ENCODE results near the gene STX11. TPM values are rescaled to one million over a fixed set of nuclear protein-coding genes. Genes with fewer than 3 reads are reported as not detected.

The STX11 gene
- total RNA-seq, 4 donors from 2014 or later, result 9.3 to 15.4 (median 11.2) TPM

DNA sequence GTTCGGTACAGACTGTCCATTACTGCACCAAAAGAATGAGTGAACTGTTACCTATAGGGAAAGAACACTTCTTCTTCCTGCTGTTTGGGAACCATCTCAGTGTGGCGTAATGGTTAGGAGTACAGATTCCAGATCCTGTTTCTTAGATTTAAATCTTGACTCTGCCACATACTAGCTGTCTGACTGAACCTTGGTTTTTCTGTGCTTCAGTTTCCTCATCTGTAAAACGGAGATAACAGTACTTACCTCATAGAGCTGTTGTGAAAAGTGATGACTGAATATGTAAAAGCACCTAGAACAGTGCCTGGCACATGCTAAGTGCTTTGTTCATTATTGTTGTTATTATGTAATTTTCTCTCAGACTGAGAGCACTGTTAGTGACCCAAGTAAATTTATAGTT lies 39.8 kb downstream of the STX11 start:
- TF ChIP-seq CTCF (IDR thresholded peaks at IDR 0.05) (no peak), POLR2A (IDR thresholded peaks at IDR 0.05) (no peak)
- no peaks in the 10 kb centered on the region for H3K9me3 ChIP-seq
- H3K4me3 ChIP-seq, result no peak overlapping the region
- H3K36me3 ChIP-seq, result peaks cover 0 to 15% (median 4%) of the 10 kb centered on the region in 3 donors
- intact Hi-C loops (cut with DNase I), result no loop called here
- H3K27me3 ChIP-seq, result no peaks in the 10 kb centered on the region
- no peak for DNase-seq
- WGBS, 2 donors, result 78 to 85% methylated on average over 3 of the region's 3 CpGs
- H3K27ac ChIP-seq, result no peak overlapping the region
- H3K4me1 ChIP-seq, result peaks cover 0 to 16% (median 3%) of the 10 kb centered on the region in 3 donors

DNA sequence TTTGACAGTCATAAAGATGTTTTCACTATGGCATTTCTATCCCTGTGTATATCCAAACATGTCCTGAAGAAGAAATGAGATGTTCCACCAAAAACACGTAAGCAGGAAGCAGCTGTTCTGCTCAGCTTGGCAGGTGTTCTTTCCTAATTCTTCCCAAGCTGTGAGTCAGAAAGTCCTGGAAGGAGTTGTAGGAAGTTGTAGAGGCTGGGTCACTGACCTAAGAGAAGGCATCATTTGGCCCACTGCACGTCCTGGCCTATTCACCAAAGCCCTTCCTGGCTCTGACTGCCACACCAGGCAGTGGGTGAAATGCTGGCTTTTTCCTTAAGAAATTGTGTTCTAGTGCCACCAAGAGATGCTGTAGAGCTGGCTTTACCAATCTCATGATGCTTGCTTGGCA lies 40.3 kb downstream of the STX11 start:
- Histone ChIP-seq H3K4me3 (no peak overlapping the region), H3K27ac (no peak overlapping the region), H3K9me3 (no peaks in the 10 kb centered on the region), H3K36me3 (peaks cover 0 to 15% (median 4%) of the 10 kb centered on the region in 3 donors), H3K27me3 (no peaks in the 10 kb centered on the region), H3K4me1 (peaks cover 0 to 21% (median 3%) of the 10 kb centered on the region in 3 donors)
- intact Hi-C loops (cut with DNase I), result no loop called here
- no peak for TF ChIP-seq POLR2A (IDR thresholded peaks at IDR 0.05)
- TF ChIP-seq CTCF (IDR thresholded peaks at IDR 0.05), result no peak
- no peak for DNase-seq
- WGBS, 2 donors, result 15 to 23% methylated on average over 2 of the region's 2 CpGs

DNA sequence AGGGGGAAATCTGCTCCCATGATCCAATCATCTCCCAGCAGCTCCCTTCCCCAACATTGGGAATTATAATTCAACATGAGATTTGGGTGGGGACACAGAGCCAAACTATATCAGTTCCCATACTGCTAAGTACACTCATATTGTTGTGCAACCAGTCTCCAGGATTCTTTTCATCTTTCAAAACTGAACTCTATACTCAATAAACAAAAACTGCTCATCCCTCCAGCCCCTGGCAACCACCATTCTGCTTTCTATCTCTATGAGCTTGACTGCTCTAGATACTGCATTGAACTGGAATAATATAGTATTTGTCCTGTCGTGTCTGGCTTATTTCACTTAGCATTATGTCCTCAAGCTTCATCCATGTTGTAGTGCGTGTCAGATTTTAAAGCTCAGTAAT lies 42.9 kb downstream of the STX11 start:
- intact Hi-C loops (cut with DNase I), result no loop called here
- TF ChIP-seq CTCF (IDR thresholded peaks at IDR 0.05) (no peak), POLR2A (IDR thresholded peaks at IDR 0.05) (no peak)
- Histone ChIP-seq H3K27me3 (no peaks in the 10 kb centered on the region), H3K27ac (no peak overlapping the region), H3K4me3 (no peak overlapping the region), H3K9me3 (no peaks in the 10 kb centered on the region), H3K36me3 (no peaks in the 10 kb centered on the region), H3K4me1 (peaks cover 0 to 30% (median 3%) of the 10 kb centered on the region in 3 donors)
- WGBS, 2 donors, result 94 to 100% methylated on average over 2 of the region's 2 CpGs
- DNase-seq, result no peak

DNA sequence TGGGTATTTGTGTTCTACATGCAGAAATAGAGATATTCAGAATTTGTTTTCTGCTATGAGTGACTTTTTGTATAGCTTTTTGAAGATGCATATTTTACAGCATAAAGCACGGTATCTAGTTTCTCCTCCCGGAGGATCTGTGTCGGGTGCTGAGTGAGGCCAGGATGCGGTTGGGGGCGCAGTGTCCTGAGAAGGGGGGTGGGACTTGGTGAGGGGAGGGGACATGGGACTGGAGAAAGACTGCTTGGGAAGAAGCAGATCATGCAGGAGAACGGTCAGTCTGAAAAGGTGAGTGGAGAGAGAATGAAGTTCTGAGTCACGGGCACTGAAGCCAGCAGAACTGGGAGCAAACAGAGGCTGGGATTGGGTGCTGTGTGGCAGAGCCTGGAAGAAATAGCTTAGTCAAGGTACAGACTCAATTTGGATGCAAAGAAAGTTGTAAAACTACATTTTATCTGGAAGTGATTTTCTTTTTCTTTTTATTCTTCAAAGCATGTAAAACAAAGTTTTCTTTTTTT lies 44.0 kb downstream of the STX11 start:
- TF ChIP-seq POLR2A (IDR thresholded peaks at IDR 0.05) (no peak), CTCF (IDR thresholded peaks at IDR 0.05) (no peak)
- H3K9me3 ChIP-seq, result no peaks in the 10 kb centered on the region
- H3K4me3 ChIP-seq, result no peak overlapping the region
- peaks cover 0 to 30% (median 3%) of the 10 kb centered on the region in 3 donors for H3K4me1 ChIP-seq
- intact Hi-C loops (cut with DNase I), result no loop called here
- DNase-seq, result no peak
- no peaks in the 10 kb centered on the region for H3K27me3 ChIP-seq
- H3K27ac ChIP-seq, result no peak overlapping the region
- no peaks in the 10 kb centered on the region for H3K36me3 ChIP-seq
- WGBS, 2 donors, result 61 to 71% methylated on average over 4 to 7 of the region's 7 CpGs

DNA sequence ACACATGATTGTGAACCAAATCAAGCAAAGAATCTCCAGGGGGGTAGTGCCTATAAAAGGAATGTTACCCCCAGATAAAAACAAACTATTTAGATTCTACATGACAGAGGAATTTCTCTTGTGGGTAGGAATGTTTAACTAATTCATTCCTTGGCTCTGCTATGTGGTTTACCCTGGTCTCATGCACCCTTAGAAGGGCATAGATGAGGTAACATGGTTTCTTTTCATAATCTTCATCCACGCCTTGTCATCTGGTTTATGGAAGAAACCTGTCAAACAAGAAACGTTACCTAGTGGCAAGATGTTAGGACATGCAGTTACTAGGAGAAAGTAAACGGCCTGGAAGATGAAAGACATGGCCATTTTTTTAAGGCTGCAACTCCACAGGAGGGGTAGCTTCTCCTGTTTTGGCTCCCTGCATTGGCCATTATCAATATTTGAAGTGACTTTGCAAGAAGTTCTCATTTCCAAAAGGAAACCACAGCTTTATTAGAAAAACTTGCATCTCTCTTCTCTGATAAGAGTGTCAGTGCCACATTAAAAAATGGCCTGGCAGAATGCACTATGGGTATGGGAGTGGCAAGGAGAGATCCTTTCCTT lies 45.5 kb downstream of the STX11 start:
- no peaks in the 10 kb centered on the region for H3K36me3 ChIP-seq
- H3K4me3 ChIP-seq, result no peak overlapping the region
- peaks cover 0 to 25% (median 1%) of the 10 kb centered on the region in 3 donors for H3K4me1 ChIP-seq
- H3K27ac ChIP-seq, result peak overlapping the region in 3 of 4 donors; percentile 36 to 76 (median 71)
- intact Hi-C loops (cut with DNase I), result no loop called here
- H3K27me3 ChIP-seq, result no peaks in the 10 kb centered on the region
- no peak for TF ChIP-seq POLR2A (IDR thresholded peaks at IDR 0.05)
- no peak for TF ChIP-seq CTCF (IDR thresholded peaks at IDR 0.05)
- H3K9me3 ChIP-seq, result peaks cover 0 to 2% (median 0%) of the 10 kb centered on the region in 3 donors
- 20 to 35% methylated on average over 3 of the region's 3 CpGs for WGBS, 2 donors
- DNase-seq, result no peak
